Measurements from ENCODE around the gene PDE9A. TPM values are rescaled to one million over a fixed set of nuclear protein-coding genes. Genes with fewer than 3 reads are reported as not detected.

PDE9A gene
- total and polyA plus RNA-seq, 2 experiments from 2014 or later: not detected

DNA sequence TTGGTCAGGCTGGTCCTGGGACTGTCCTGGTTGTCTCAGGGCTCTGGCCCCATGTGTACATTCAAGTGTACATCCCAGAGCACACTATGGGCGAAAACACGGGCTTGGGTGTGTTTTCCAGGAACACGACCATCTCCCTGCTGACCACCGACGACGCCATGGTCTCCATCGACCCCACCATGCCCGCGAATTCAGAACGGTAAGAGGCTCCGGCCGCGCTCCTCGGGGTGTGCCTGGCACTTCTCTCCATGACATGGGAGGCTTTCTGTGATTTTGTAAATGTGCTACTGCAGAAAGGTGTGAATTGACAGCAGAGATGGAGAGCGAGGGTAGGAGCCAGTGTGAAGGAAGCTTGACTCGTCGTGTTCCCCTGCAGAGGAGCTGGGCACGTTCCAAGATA is 34.4 kb downstream of the PDE9A start:
- H3K9me3 ChIP-seq (ENCODE audit: low read depth): no peaks in the 10 kb centered on the region
- H3K36me3 ChIP-seq (ENCODE audit: low read depth): no peaks in the 10 kb centered on the region
- no peak overlapping the region for H3K27ac ChIP-seq
- H3K9ac ChIP-seq: no peak overlapping the region
- no peak overlapping the region for H2AFZ ChIP-seq
- 80 to 81% methylated on average over 18 of the region's 18 CpGs for WGBS, 2 experiments (ENCODE audit: low coverage in 1 of 2, low lambda C conversion rate in 2 of 2, missing lambda C conversion rate in 2 of 2)
- H3K79me2 ChIP-seq (ENCODE audit: insufficient read depth): no peaks in the 10 kb centered on the region
- H3K4me1 ChIP-seq (ENCODE audit: insufficient read depth): no peaks in the 10 kb centered on the region
- TF ChIP-seq EZH2 (IDR thresholded peaks at IDR 0.05; ENCODE audit: insufficient read depth, poor library complexity, severe bottlenecking) (no peak), EZH2phosphoT487 (IDR thresholded peaks at IDR 0.05; ENCODE audit: insufficient read depth, low read depth) (no peak)
- DNase-seq: no peak
- H4K20me1 ChIP-seq (ENCODE audit: insufficient read depth): no peaks in the 10 kb centered on the region
- no peak overlapping the region for H3K4me3 ChIP-seq
- H3K9me2 ChIP-seq (ENCODE audit: insufficient read depth): no peaks in the 10 kb centered on the region
- no peak overlapping the region for H3K4me2 ChIP-seq (ENCODE audit: unreplicated experiment)
- in situ Hi-C loops (cut with MboI): no loop called here
- H3K27me3 ChIP-seq (replicated peaks; ENCODE audit: insufficient read depth): 0 out of 2 replicates have a peak, but pooled peaks cover 7% of the 10 kb centered on the region
- H3F3A ChIP-seq (ENCODE audit: insufficient read depth): no peaks in the 10 kb centered on the region

DNA sequence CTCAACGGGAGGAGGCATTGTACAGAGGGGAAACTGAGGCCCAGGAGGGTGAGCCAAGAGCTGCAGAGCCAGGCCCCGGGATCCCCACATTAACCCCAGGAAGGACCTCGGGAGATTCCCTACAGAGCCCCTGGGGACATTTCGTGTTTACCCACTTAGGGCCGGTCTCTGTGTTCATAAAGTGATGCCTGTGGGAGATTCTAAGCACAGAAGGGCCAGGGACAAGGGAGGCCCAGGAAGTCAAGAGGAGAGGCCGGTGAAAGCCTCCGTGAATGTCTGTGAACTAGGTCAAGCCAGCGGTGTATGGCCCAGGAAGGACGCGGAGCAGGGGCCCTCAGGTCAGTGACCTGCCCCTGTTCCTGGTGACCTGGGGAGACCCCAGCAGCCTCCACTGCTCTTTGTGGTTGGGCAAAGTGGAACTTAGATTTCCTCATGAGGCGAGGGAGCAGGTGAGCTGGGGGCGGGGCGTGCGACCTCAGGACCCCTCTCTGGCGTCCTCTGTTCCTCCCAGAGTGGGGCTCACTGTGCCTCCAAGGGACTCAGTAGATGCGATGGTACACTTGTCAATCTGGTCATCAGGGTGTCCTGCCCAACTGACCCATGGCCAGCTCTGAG is 34.9 kb downstream of the PDE9A start:
- DNase-seq: no peak

DNA sequence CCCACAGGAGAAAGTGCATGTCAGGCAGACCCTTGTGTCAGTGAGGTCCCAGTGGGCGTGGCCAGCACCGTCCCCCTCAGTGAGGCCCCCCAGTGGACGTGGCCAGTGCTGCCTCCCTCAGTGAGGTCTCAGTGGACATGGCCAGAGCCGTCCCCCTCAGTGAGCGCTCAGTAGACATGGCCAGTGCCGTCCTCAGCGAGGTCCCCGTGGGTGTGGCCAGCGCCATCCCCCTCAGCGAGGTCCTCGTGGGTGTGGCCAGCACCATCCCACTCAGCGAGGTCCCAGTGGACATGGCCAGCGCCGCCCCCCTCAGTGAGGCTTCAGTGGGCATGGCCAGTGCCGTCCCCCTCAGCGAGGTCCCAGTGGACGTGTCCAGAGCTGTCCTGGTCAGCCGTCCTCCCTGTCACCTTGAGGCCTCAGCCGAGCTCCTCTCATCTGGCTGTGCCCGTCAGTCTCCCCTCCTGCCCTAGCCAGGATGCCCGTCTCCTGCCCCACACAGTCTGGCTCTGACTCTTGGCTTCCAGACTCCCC is 35.5 kb downstream of the PDE9A start:
- Histone ChIP-seq H3K9me2 (ENCODE audit: insufficient read depth) (no peaks in the 10 kb centered on the region), H3K9ac (no peak overlapping the region), H3K79me2 (ENCODE audit: insufficient read depth) (no peaks in the 10 kb centered on the region), H3K36me3 (ENCODE audit: low read depth) (no peaks in the 10 kb centered on the region), H3K4me2 (ENCODE audit: unreplicated experiment) (no peak overlapping the region), H2AFZ (no peak overlapping the region), H3K27ac (no peak overlapping the region), H3K27me3 (replicated peaks; ENCODE audit: insufficient read depth) (no peaks in the 10 kb centered on the region), H4K20me1 (ENCODE audit: insufficient read depth) (no peaks in the 10 kb centered on the region), H3K4me1 (ENCODE audit: insufficient read depth) (no peaks in the 10 kb centered on the region), H3F3A (ENCODE audit: insufficient read depth) (no peaks in the 10 kb centered on the region), H3K9me3 (ENCODE audit: low read depth) (no peaks in the 10 kb centered on the region), H3K4me3 (no peak overlapping the region)
- in situ Hi-C loops (cut with MboI): no loop called here
- 69% methylated on average over 12 to 20 of the region's 21 CpGs for WGBS, 2 experiments (ENCODE audit: low coverage in 1 of 2, low lambda C conversion rate in 2 of 2, missing lambda C conversion rate in 2 of 2)
- no peak for TF ChIP-seq EZH2phosphoT487 (IDR thresholded peaks at IDR 0.05; ENCODE audit: insufficient read depth, low read depth)
- TF ChIP-seq EZH2 (IDR thresholded peaks at IDR 0.05; ENCODE audit: insufficient read depth, poor library complexity, severe bottlenecking): no peak
- no peak for DNase-seq

More for the DNA sequence above, 34.9 kb downstream of the PDE9A start:
- Histone ChIP-seq H3K4me3 (no peak overlapping the region), H3K27ac (no peak overlapping the region), H3K79me2 (ENCODE audit: insufficient read depth) (no peaks in the 10 kb centered on the region), H3K36me3 (ENCODE audit: low read depth) (no peaks in the 10 kb centered on the region), H3K4me1 (ENCODE audit: insufficient read depth) (no peaks in the 10 kb centered on the region), H3K4me2 (ENCODE audit: unreplicated experiment) (no peak overlapping the region), H3F3A (ENCODE audit: insufficient read depth) (no peaks in the 10 kb centered on the region), H3K9ac (no peak overlapping the region), H4K20me1 (ENCODE audit: insufficient read depth) (no peaks in the 10 kb centered on the region), H3K9me2 (ENCODE audit: insufficient read depth) (no peaks in the 10 kb centered on the region), H3K9me3 (ENCODE audit: low read depth) (no peaks in the 10 kb centered on the region), H2AFZ (no peak overlapping the region), H3K27me3 (replicated peaks; ENCODE audit: insufficient read depth) (0 out of 2 replicates have a peak, but pooled peaks cover 1% of the 10 kb centered on the region)
- WGBS, 2 experiments (ENCODE audit: low coverage in 1 of 2, low lambda C conversion rate in 2 of 2, missing lambda C conversion rate in 2 of 2): 79 to 80% methylated on average over 14 to 16 of the region's 16 CpGs
- in situ Hi-C loops (cut with MboI): no loop called here
- TF ChIP-seq EZH2phosphoT487 (IDR thresholded peaks at IDR 0.05; ENCODE audit: insufficient read depth, low read depth) (no peak), EZH2 (IDR thresholded peaks at IDR 0.05; ENCODE audit: insufficient read depth, poor library complexity, severe bottlenecking) (no peak)

DNA sequence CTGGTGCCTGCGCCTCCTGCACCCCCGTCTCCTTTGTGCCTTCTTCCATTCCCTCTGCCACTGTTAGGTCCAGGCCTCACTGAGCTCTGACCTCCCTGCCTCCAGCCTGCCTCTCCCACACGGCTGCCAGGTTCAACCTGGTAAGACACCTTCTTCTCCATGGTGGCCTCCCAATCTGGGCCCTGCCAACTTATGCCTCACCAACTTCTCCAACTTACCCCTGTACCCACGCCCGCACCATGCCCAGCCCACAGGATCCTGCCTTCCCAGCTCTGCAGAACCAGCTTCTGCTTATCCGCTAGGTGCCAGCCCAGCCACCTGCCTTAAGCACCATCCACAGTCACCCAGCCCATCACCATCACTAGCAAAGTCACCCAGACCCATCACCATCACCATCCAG is 37.2 kb downstream of the PDE9A start:
- Histone ChIP-seq H4K20me1 (ENCODE audit: insufficient read depth) (no peaks in the 10 kb centered on the region), H3K79me2 (ENCODE audit: insufficient read depth) (no peaks in the 10 kb centered on the region), H3K4me2 (ENCODE audit: unreplicated experiment) (no peak overlapping the region), H3F3A (ENCODE audit: insufficient read depth) (no peaks in the 10 kb centered on the region), H2AFZ (no peak overlapping the region), H3K27me3 (replicated peaks; ENCODE audit: insufficient read depth) (no peaks in the 10 kb centered on the region; the same call in 1 of the 2 replicates), H3K4me3 (no peak overlapping the region), H3K36me3 (ENCODE audit: low read depth) (no peaks in the 10 kb centered on the region), H3K4me1 (ENCODE audit: insufficient read depth) (no peaks in the 10 kb centered on the region), H3K9me2 (ENCODE audit: insufficient read depth) (no peaks in the 10 kb centered on the region), H3K9ac (no peak overlapping the region), H3K27ac (no peak overlapping the region), H3K9me3 (ENCODE audit: low read depth) (no peaks in the 10 kb centered on the region)
- no peak for DNase-seq
- in situ Hi-C loops (cut with MboI): no loop called here
- 57 to 64% methylated on average over 5 to 6 of the region's 6 CpGs for WGBS, 2 experiments (ENCODE audit: low coverage in 1 of 2, low lambda C conversion rate in 2 of 2, missing lambda C conversion rate in 2 of 2)
- TF ChIP-seq EZH2phosphoT487 (IDR thresholded peaks at IDR 0.05; ENCODE audit: insufficient read depth, low read depth): no peak
- TF ChIP-seq EZH2 (IDR thresholded peaks at IDR 0.05; ENCODE audit: insufficient read depth, poor library complexity, severe bottlenecking): no peak
